Liver (tissue), 9 donors: ENCODE data around the gene VPS35L. TPM values are rescaled to one million over a fixed set of nuclear protein-coding genes. Genes with fewer than 3 reads are reported as not detected.

ENCODE experiments used
- DNase-seq: peaks from one replicate; pipeline ENCODE4 v3.0.0-alpha.2; 2017; ENCODE audit warnings: low spot score
- H3K27ac ChIP-seq, 2 donors: one replicate each; pipeline ENCODE4 v1.7.0; 2013; ENCODE audit warnings: inconsistent platforms in 2 of 2, low read length in 2 of 2, control low read depth in 1 of 2, low read depth in 1 of 2, mild to moderate bottlenecking in 1 of 2
- H3K27me3 ChIP-seq, 4 donors: one replicate each; pipeline versions ENCODE4 v1.6.1 to v1.7.0; 2013; ENCODE audit warnings: low read length in 3 of 4, inconsistent platforms in 1 of 4, mild to moderate bottlenecking in 1 of 4, moderate library complexity in 1 of 4; ENCODE audit not compliant: control insufficient read depth in 4 of 4, insufficient read depth in 4 of 4
- H3K36me3 ChIP-seq, 4 donors: one replicate each; pipeline versions ENCODE4 v1.6.1 to v1.7.0; 2013; ENCODE audit warnings: low read length in 3 of 4, mild to moderate bottlenecking in 3 of 4, low read depth in 1 of 4, moderate library complexity in 1 of 4; ENCODE audit not compliant: control insufficient read depth in 4 of 4, insufficient read depth in 3 of 4
- H3K4me1 ChIP-seq, 4 donors: one replicate each; pipeline versions ENCODE4 v1.6.1 to v1.7.0; 2013; ENCODE audit warnings: low read length in 3 of 4, mild to moderate bottlenecking in 3 of 4, moderate library complexity in 1 of 4; ENCODE audit not compliant: control insufficient read depth in 4 of 4, insufficient read depth in 4 of 4
- H3K4me3 ChIP-seq, 3 donors: one replicate each; pipeline versions ENCODE4 v1.6.1 to v1.7.0; 2013; ENCODE audit warnings: low read length in 3 of 3, control low read depth in 1 of 3, low read depth in 1 of 3, mild to moderate bottlenecking in 1 of 3
- H3K9ac ChIP-seq, 2 donors: one replicate each; pipeline ENCODE4 v1.7.0; 2013; ENCODE audit warnings: low read length in 2 of 2, mild to moderate bottlenecking in 2 of 2, moderate library complexity in 2 of 2, control low read depth in 1 of 2, low read depth in 1 of 2
- H3K9me3 ChIP-seq, 4 donors: one replicate each; pipeline versions ENCODE4 v1.6.1 to v1.7.0; 2013; ENCODE audit warnings: low read length in 3 of 4; ENCODE audit not compliant: control insufficient read depth in 4 of 4
- ATF3 ChIP-seq: IDR thresholded peaks from 2 replicates; pipeline ENCODE4 v1.6.1; 2016; ENCODE audit warnings: antibody characterized with exemption
- CTCF ChIP-seq: fragments of 150-350 bp; IDR thresholded peaks from 2 replicates; pipeline ENCODE4 v1.5.1; 2017; ENCODE audit warnings: improper control_type of control experiment, low read depth, low read length; ENCODE audit not compliant: missing input control
- EGR1 ChIP-seq, 2 donors: IDR thresholded peaks; 2 replicates each; pipeline ENCODE4 v1.6.1; 2016 to 2018; ENCODE audit warnings: antibody characterized with exemption in 2 of 2, low read depth in 2 of 2
- FOXA2 ChIP-seq: IDR thresholded peaks from 2 replicates; pipeline ENCODE4 v1.6.1; 2016; ENCODE audit warnings: antibody characterized with exemption
- HNF4G ChIP-seq: IDR thresholded peaks from 2 replicates; pipeline ENCODE4 v1.6.1; 2016; ENCODE audit warnings: antibody characterized with exemption
- JUND ChIP-seq, 2 donors: IDR thresholded peaks; 2 replicates each; pipeline ENCODE4 v1.6.1; 2016; ENCODE audit warnings: antibody characterized with exemption in 2 of 2
- NR2F2 ChIP-seq: IDR thresholded peaks from 2 replicates; pipeline ENCODE4 v1.6.1; 2016; ENCODE audit warnings: antibody characterized with exemption
- REST ChIP-seq: IDR thresholded peaks from 2 replicates; pipeline ENCODE4 v1.6.1; 2016; ENCODE audit warnings: antibody characterized with exemption, mild to moderate bottlenecking
- RXRA ChIP-seq, 2 donors: IDR thresholded peaks; 2 replicates each; pipeline ENCODE4 v1.6.1; 2017 to 2018; ENCODE audit warnings: antibody characterized with exemption in 2 of 2, mild to moderate bottlenecking in 1 of 2
- ZBTB33 ChIP-seq: IDR thresholded peaks from 2 replicates; pipeline ENCODE4 v1.6.1; 2016; ENCODE audit warnings: antibody characterized with exemption
- WGBS: extraction: QIAGEN DNeasy Blood & Tissue Kit; methylation state at CpG from one replicate; pipeline ENCODE4 v1.1.7; 2013; 5-methylcytosine and 5-hydroxymethylcytosine counted together
- polyA plus RNA-seq, 2 donors: library from polyadenylated mRNA; stranded (reverse) in 1 of 2; unstranded in 1 of 2; fragments of 200-250 nt in 1 of 2; fragments of >200 nt in 1 of 2; fragmentation: Nextera tagmentation in 1 of 2; extraction: Ambion mirVana in 1 of 2; gene quantifications; one replicate each; pipeline versions ENCODE4 v1.2.1 to v1.2.3, GENCODE V29; 2013 to 2015
- total RNA-seq, 2 donors: library from RNA; depleted of rRNA; stranded (reverse); fragments of >200 nt; gene quantifications; one replicate each; pipeline ENCODE4 v1.2.3, GENCODE V29; 2014
- donor health status: healthy.
- donor health status: healthy.
- donor health status: healthy.
- donor health status: healthy.
- donor health status: healthy.

VPS35L gene
- total and polyA plus RNA-seq, 4 donors: 10.5 to 18.2 (median 15.1) TPM

- Histone ChIP-seq H3K4me3 (no peak overlapping the region), H3K9ac (no peak overlapping the region), H3K27ac (no peak overlapping the region), H3K4me1 (peaks cover 2 to 12% (median 5%) of the 10 kb centered on the region in 4 donors), H3K9me3 (no peaks in the 10 kb centered on the region), H3K36me3 (no peaks in the 10 kb centered on the region), H3K27me3 (no peaks in the 10 kb centered on the region)
- WGBS: 73% methylated on average over 4 of the region's 4 CpGs
- TF ChIP-seq CTCF (no peak), FOXA2 (no peak), HNF4G (no peak), ATF3 (no peak), EGR1 (IDR thresholded peaks at IDR 0.05; ENCODE audit: low read depth in 2 of 2) (no peak), RXRA (IDR thresholded peaks at IDR 0.05) (no peak), NR2F2 (peak; percentile 13), ZBTB33 (no peak)
- DNase-seq: no peak
Observed at GRCh38 chr16:19746561-19746960, 191.1 kb downstream of the VPS35L start.

GRCh38 chr16:19748389-19749168, 193.1 kb downstream of the VPS35L start:
- no peak overlapping the region for H3K4me3 ChIP-seq
- TF ChIP-seq ZBTB33 (no peak), RXRA (IDR thresholded peaks at IDR 0.05) (no peak), HNF4G (no peak), NR2F2 (no peak), REST (no peak), JUND (IDR thresholded peaks at IDR 0.05) (no peak)
- peaks cover 0 to 1% (median 0%) of the 10 kb centered on the region in 4 donors for H3K36me3 ChIP-seq
- H3K27me3 ChIP-seq: no peaks in the 10 kb centered on the region
- H3K27ac ChIP-seq: no peak overlapping the region
- H3K9me3 ChIP-seq: no peaks in the 10 kb centered on the region
- 64% methylated on average over 2 of the region's 2 CpGs for WGBS
- H3K9ac ChIP-seq: no peak overlapping the region
- DNase-seq: no peak
- H3K4me1 ChIP-seq: peaks cover 0 to 3% (median 0%) of the 10 kb centered on the region in 4 donors
